ENCODE data around the gene LCNL1.
A peak's percentile ranks its signal among the peaks of the same experiment; 100 is the strongest.
"Not testable (repeated sequence)": the region's sequence is repeated elsewhere in the genome, so short reads cannot be mapped to it uniquely, and the experiment has no call there.

The LCNL1 gene

DNA sequence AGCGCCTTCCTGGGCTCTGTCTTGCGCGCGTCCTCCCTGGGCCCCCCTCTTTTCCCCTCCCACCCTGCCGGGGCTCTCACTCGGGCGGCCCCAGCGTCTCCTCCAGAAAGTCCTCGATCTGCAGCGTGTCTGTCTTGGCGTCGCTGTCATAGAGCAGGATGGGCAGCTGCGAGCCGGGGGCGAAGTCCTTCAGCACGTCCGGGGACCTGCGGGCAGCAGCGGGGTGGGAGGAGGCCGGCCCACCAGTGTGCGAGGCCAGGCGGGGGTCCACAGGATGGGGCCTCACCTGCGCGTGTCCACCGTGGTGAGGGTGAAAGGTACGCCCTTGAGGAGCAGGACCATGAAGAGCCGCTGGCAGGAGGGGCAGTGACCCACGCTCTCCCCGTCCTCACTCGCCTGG, 12.6 kb downstream of the LCNL1 start:
- DNase-seq, result no peak

- no peak for DNase-seq
Measured at GRCh38 chr9:136995772-136996311, 13.0 kb downstream of the LCNL1 start.

- DNase-seq, result peak; percentile 71
Measured at GRCh38 chr9:136996361-136997292, 13.8 kb downstream of the LCNL1 start, which contains the start of gene CLIC3. Gene CLIC3, minus strand, starts transcription at chr9:136996568. Its CDS starts 25 bp downstream, at chr9:136996543.

- no peak for DNase-seq
Measured at GRCh38 chr9:136997371-136997770, 14.6 kb downstream of the LCNL1 start.

DNA sequence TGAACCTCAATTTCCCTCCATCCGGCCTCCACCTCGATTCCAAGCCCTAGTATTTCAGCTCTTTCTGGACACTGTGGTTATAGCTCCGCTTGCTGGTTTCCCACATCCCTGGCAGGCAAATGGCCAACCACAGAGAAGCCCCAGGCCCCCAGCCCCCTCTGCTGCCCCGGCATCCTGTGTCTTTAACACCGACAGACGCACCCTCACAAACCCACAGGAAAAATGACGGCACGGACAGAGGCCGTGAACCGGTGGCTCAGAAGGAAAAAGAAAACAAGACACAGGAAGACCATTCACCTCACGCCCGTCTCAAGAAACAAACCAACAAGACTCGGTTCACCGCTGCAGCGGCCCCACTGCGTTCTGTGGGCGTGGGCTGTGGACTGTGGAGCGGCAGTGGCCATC, 15.0 kb downstream of the LCNL1 start:
- no peak for DNase-seq

GRCh38 chr9:137000177-137000930, 17.6 kb downstream of the LCNL1 start:
- DNase-seq, result peak; percentile 59

GRCh38 chr9:137001857-137002645, 19.3 kb downstream of the LCNL1 start:
- DNase-seq, result no peak

DNA sequence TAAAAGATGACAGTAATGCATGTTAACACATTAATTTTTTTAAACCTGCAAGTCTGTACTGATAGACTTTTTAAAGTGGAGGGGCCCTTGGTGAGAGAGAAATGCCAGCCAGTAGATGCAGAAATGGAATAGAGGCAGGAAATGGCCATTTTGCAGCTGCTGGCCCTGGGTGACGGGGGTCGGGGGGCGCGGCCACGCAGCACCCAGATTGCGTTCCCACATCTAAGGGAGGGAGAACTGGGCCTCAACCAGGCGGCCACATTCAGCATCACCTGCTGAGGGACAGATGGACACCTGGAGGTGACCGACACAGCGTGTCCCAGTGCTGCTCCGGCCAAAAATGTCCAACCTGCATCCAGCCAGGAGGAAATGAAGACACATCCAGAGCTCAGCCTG, 19.9 kb downstream of the LCNL1 start:
- no peak for DNase-seq

DNA sequence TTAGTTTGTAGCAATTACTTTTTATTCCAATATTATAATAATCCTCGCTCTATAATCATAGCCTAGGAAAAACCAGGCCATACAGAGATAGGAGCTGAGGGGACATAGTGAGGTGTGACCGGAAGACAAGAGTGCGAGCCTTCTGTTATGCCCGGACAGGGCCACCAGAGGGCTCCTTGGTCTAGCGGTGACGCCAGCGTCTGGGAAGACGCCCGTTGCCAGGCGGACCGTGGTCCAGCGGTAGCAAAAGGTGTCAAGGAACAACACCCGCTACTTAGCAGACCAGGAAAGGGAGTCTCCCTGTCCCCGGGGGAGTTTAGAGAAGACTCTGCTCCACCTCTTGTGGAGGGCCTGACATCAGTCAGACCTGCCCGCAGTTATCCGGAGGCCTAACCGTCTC, 21.5 kb downstream of the LCNL1 start:
- DNase-seq, result not testable (repeated sequence)

GRCh38 chr9:137006116-137007003, 23.6 kb downstream of the LCNL1 start:
- DNase-seq, result no peak

- DNase-seq, result no peak
Measured at GRCh38 chr9:137007108-137007815, 24.5 kb downstream of the LCNL1 start.

DNA sequence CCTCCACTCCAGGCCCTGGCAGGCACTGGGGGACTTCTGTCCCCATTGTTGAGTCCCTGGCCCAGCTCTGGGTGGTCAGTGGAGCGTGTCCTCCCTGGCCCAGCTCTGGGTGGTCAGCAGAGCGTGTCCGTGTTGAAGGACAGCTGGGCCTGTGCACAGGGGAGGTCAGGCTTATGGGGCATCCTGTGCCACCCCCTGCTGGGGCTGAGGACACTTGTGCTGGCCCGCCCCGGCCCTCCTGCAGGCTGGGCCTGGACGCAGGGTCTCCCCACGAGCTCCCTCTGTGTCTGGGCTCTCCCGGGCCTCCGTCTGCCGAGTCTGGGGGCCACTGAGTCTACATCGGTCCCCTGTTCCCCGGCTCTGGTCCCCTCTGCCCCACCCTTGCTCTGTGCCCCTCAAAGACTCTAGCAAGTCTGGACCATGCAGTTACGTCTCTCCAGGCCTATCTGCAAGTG, 25.1 kb downstream of the LCNL1 start:
- DNase-seq, result no peak

DNA sequence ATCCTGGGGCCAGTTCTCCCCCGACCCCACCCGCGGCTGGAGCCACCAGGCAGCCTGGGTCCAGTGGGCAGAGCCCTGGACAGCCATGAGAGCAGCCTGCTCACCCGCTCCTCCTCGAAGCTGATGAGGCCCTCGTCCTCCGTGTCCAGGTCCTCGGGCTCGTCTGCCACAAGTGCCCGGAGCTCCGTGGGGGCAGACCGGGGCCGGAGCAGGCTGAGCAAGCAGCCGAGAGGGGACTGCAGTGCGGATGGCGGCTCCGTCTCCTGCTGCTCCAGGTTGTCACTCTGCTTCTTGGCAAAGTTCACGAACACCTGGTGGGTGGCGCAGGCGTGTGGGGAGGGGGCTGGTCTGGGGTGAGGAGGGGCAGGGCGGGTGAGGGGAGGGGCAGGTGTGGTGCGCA, 25.5 kb downstream of the LCNL1 start:
- DNase-seq, result no peak

- DNase-seq, result no peak
Measured at GRCh38 chr9:137009217-137009616, 26.4 kb downstream of the LCNL1 start.

- no peak for DNase-seq
Measured at GRCh38 chr9:137009938-137010732, 27.3 kb downstream of the LCNL1 start.

DNA sequence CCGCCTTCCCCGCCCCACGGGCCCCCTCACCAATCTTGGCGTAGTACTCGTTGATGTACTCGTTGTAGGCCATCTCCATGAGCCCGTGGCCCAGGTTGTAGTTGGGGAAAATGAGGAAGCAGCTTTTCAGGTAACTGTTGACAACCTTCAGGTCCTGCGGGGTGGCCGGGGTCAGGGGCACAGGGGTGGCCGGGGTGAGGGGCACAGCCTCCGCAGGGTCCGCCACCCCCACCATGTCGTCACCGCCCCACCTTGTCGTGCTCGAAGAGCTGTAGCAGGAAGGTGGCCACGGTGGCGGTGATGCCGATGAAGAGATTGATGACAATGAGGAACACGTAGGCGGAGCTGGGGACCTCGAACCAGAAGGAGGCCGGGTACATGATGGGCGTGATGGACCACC, 28.4 kb downstream of the LCNL1 start:
- DNase-seq, result no peak

GRCh38 chr9:137011907-137012675, 29.3 kb downstream of the LCNL1 start:
- DNase-seq, result no peak

- DNase-seq, result no peak
Measured at GRCh38 chr9:137012694-137013570, 30.1 kb downstream of the LCNL1 start.

Data from RPMI8226 (cell line).